DND-41 (cell line): ENCODE measurements around the gene DDB1.

Experiments used
- CTCF ChIP-seq: IDR thresholded peaks from 2 replicates; pipeline ENCODE4 v1.5.1; 2012; ENCODE audit warnings: borderline replicate concordance, low read length, moderate library complexity, mild to moderate bottlenecking; ENCODE audit not compliant: poor library complexity, severe bottlenecking; ENCODE audit errors: extremely low read depth
- EZH2 ChIP-seq: IDR thresholded peaks from 3 replicates; pipeline ENCODE4 v1.6.1; 2012; ENCODE audit warnings: borderline replicate concordance, low read depth, mild to moderate bottlenecking, moderate library complexity, low read length, inconsistent platforms; ENCODE audit not compliant: severe bottlenecking

GRCh38 chr11:61349189-61349751 is 16.4 kb upstream of the DDB1 start:
- no peak for TF ChIP-seq CTCF
- TF ChIP-seq EZH2: no peak
